ENCODE results near the gene PRG3.

Gene PRG3

GRCh38 chr11:57380975-57381374 is at the start of gene PRG3:
Gene PRG3, minus strand, starts transcription at chr11:57381150. Its CDS starts 442 bp downstream, at chr11:57380708.
- no peak for DNase-seq (ENCODE audit: low spot score)

- no peak for DNase-seq (ENCODE audit: low spot score)
Observed at GRCh38 chr11:57429946-57430345, 49.0 kb upstream of the PRG3 start.

GRCh38 chr11:57428643-57429042 is 47.7 kb upstream of the PRG3 start:
- no peak for DNase-seq (ENCODE audit: low spot score)

GRCh38 chr11:57427727-57428082 is 46.8 kb upstream of the PRG3 start:
- no peak for DNase-seq (ENCODE audit: low spot score)

GRCh38 chr11:57426929-57427726 is 46.2 kb upstream of the PRG3 start, which contains the start of gene SLC43A3:
Gene SLC43A3, minus strand, starts transcription at chr11:57427121. Its CDS starts 949 bp downstream, at chr11:57426172.
- DNase-seq (ENCODE audit: low spot score): peak; percentile 69

GRCh38 chr11:57426439-57426928 is 45.5 kb upstream of the PRG3 start:
- DNase-seq (ENCODE audit: low spot score): no peak

- DNase-seq (ENCODE audit: low spot score): no peak
Observed at GRCh38 chr11:57425565-57426438, 44.9 kb upstream of the PRG3 start.

- peak; percentile 25 for DNase-seq (ENCODE audit: low spot score)
Observed at GRCh38 chr11:57424792-57425564, 44.0 kb upstream of the PRG3 start.

- DNase-seq (ENCODE audit: low spot score): no peak
Observed at GRCh38 chr11:57424137-57424791, 43.3 kb upstream of the PRG3 start.

GRCh38 chr11:57422669-57423068 is 41.7 kb upstream of the PRG3 start:
- no peak for DNase-seq (ENCODE audit: low spot score)

- DNase-seq (ENCODE audit: low spot score): no peak
Observed at GRCh38 chr11:57421805-57422204, 40.9 kb upstream of the PRG3 start.

GRCh38 chr11:57421066-57421465 is 40.1 kb upstream of the PRG3 start:
- no peak for DNase-seq (ENCODE audit: low spot score)

- DNase-seq (ENCODE audit: low spot score): no peak
Observed at GRCh38 chr11:57419146-57419545, 38.2 kb upstream of the PRG3 start.

- no peak for DNase-seq (ENCODE audit: low spot score)
Observed at GRCh38 chr11:57418131-57418530, 37.2 kb upstream of the PRG3 start.

- no peak for DNase-seq (ENCODE audit: low spot score)
Observed at GRCh38 chr11:57417056-57417455, 36.1 kb upstream of the PRG3 start.

GRCh38 chr11:57416436-57416835 is 35.5 kb upstream of the PRG3 start:
- DNase-seq (ENCODE audit: low spot score): no peak

GRCh38 chr11:57414612-57415212 is 33.8 kb upstream of the PRG3 start:
- no peak for DNase-seq (ENCODE audit: low spot score)

GRCh38 chr11:57413681-57414080 is 32.7 kb upstream of the PRG3 start:
- DNase-seq (ENCODE audit: low spot score): no peak

GRCh38 chr11:57410287-57410686 is 29.3 kb upstream of the PRG3 start:
- DNase-seq (ENCODE audit: low spot score): no peak

- DNase-seq (ENCODE audit: low spot score): no peak
Observed at GRCh38 chr11:57409321-57410100, 28.6 kb upstream of the PRG3 start.

All from germinal center (tissue), 1 donor.